A673 (cell line): ENCODE measurements around the gene SRGAP1.

ENCODE experiments used
- CTCF ChIP-seq: fragments of 300-800, 200-600 bp; sonication (generic); conservative IDR thresholded peaks from 2 replicates; pipeline ENCODE4 v1.5.1; 2017; ENCODE audit warnings: low read depth, mild to moderate bottlenecking, antibody characterized with exemption, low read length, moderate library complexity, mixed read lengths
- EZH2 ChIP-seq: fragments of 200-600 bp; sonication (generic); IDR thresholded peaks from 2 replicates; pipeline ENCODE4 v1.6.1; 2017; ENCODE audit warnings: borderline replicate concordance, low read depth, mild to moderate bottlenecking, mixed read lengths, antibody characterized with exemption, low read length; ENCODE audit not compliant: poor library complexity, severe bottlenecking

DNA sequence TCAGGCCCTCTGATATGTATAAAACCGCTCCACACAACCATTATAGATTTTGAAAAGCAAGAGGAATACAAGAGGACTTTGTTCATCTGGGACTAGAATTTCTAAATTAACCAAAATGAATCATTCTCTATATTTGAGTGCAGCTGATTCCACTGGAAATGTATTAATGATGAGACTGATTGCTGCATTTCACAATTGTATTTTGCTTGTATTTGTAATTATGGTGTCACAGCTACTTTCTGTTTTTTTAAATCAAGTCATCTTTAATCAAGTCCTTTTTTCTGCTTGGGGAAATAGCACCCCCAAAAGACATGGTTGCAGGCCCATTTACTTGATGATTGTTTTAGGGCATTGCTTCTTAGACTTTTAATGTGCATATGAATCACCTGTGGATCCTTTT, 215.2 kb downstream of the SRGAP1 start:
- TF ChIP-seq CTCF (no peak), EZH2 (no peak)
